PC-9 (cell line): ENCODE results near the gene HIVEP2.

Experiments
- EZH2 ChIP-seq: fragments of 200-600 bp; sonication (generic); IDR thresholded peaks from 2 replicates; pipeline ENCODE4 v1.8.0; 2017; ENCODE audit warnings: antibody characterized with exemption, low read depth
- TF ChIP-seq, protein P1 (sequence below): fragments of 200-600 bp; sonication (generic); conservative IDR thresholded peaks from 2 replicates; pipeline ENCODE4 v1.6.1; 2017; ENCODE audit warnings: mixed run types, antibody characterized with exemption, mild to moderate bottlenecking, moderate library complexity

DNA sequence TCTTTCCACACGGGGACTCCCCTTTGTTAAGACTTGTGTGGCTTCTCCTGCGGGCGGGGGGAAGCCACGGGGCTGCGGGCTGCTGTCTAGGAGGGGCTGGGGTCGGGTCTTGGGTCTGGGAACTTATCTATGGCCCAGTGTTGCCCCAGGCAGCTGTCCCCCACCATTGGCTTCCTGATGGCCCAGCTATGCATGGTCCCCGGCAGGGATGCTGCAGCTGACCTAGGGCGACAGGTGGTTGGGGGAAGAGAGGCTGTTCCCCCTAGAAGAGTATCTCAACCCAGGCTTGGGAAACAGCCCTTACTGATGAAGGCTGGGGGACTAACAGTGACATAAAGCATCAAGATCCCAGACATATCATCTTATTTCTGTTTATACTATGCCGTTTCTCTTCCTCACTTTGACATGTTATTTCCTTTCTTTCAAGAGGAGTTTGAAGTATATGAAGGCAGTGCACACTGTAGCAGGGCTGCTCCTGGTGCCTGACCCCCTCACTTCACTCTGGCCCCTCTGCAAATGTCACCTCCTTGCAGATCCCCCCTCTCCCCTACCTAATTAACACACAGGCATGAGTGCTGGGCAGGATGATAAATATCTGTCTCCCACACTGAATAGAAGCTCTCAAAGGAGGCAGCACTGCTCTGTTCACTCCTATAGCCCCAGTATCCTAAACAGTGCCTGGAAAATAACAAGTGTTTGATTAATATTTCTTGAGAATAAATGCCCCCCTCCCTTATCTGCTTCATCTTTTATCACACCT, 87.0 kb downstream of the HIVEP2 start:
- TF ChIP-seq EZH2 = no peak
- TF ChIP-seq, protein P1, sequence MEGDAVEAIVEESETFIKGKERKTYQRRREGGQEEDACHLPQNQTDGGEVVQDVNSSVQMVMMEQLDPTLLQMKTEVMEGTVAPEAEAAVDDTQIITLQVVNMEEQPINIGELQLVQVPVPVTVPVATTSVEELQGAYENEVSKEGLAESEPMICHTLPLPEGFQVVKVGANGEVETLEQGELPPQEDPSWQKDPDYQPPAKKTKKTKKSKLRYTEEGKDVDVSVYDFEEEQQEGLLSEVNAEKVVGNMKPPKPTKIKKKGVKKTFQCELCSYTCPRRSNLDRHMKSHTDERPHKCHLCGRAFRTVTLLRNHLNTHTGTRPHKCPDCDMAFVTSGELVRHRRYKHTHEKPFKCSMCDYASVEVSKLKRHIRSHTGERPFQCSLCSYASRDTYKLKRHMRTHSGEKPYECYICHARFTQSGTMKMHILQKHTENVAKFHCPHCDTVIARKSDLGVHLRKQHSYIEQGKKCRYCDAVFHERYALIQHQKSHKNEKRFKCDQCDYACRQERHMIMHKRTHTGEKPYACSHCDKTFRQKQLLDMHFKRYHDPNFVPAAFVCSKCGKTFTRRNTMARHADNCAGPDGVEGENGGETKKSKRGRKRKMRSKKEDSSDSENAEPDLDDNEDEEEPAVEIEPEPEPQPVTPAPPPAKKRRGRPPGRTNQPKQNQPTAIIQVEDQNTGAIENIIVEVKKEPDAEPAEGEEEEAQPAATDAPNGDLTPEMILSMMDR = no peak
